HG03280 (cell line): ENCODE data around the gene IPO13.

Experiments used
- ATAC-seq: cut with Tn5 transposase; IDR thresholded peaks from one replicate; pipeline ENCODE4 v1.9.1; 2021; ENCODE audit warnings: mild to moderate bottlenecking, moderate library complexity; ENCODE audit not compliant: unreplicated experiment

The IPO13 gene

DNA sequence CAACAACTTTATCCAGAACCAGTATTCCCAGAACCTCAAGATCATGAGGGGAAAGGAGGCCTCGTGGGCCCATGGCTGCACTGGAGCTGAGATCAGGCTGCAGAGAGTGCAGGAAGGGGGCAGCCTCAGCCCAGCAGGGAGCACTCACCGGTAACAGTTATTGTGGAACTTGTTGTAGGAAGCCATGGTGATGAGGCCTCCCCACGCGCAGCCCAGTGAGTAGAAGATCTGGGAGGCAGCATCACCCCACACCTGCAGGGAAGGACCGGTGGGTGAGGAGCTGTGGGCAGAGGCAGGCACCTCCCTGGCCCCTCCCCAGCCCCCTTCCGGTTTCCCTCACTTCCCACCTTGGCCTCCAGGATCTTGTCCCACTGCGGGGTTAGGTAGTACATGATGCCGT is 55.4 kb downstream of the IPO13 start:
- no peak for ATAC-seq

DNA sequence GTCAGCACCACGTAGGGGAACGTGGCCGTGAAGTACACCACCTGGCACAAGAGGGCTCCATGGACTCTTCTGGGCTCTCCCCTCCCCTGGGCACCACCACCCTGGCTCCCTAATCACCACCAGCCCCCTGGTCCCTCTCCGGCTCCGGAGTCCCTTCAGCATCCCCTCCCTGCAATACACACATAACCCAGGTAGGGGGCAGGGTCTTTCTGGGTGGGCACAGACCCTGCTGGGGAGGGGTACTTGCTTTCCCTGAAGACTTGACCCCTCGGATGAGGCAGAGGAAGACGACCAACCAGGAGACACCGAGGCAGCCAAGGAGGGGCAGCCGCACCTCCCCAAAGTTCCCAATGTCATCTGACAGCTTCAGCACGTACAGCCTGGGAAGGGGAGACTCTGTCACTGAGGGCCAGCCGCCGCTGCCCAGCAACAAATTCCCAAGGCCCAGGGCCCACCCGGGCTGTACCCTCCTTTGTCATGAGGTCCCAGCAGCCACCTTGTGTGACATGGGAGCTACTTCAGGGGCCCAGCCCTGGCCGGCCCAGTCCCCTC is 55.9 kb downstream of the IPO13 start:
- ATAC-seq, result no peak

DNA sequence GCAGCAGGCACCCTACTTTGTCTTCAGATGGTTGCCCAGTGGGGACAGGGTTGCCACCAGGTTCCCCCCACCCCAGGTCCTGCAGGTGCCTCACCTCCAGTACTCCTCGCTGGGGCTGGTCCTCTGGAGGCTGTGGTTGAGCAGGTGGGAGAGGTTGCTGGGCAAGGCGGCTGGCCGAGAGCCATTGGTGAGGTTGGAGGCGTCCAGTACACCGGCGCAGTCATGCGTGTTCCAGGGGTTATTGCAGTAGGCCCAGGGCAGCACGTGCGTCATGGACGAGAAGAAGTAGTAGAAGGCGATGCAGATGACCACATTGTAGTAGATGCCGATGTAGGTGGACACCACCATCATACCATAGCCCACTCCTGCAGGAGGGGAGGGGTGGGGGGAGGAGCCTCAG is 61.5 kb downstream of the IPO13 start:
- ATAC-seq, result no peak

DNA sequence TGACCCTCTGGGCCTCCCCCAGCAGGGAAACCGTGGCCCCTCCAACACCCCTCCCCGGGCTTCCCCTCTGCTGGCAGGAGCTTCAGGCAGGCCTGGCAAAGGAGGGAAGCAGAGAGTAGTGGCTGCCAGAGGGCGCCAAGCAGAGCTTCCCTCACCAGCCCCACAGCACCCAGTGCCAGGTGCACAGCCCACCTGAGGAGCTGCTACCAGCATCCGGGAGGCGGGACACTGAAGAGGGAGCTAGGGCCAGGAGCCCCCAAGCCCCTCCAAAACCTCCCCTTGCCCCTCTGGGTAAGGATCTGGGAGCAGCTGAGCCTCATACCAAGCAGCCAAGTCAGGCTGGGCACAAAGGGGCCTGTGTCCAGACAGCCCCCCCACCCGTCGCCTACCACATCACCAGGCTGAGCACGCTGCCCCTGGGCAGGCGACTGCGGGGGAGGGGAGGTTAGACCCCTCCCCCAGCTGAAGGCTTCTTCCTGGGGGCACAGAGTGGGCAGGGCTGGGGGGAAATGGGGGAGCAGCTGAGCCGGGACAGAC is 64.3 kb downstream of the IPO13 start:
- ATAC-seq, result no peak

DNA sequence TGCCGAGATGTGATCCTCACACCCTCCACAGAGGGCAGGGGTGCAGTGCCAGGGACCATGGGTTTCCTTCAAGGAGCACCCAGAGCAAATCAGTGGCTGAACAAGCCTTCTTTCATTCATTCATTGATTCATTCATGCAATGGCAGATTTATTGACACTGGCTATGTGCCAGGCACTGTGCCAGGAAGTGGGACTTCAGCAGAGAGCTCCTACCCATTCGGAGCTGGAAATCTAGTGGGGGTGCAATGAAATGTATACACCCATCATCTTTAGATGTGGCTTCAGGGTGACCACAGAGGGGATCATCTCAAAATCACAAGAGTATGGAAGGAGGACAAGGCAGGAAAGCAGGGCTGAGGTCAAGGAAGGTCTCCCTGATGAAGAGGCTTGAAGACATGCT is 65.7 kb downstream of the IPO13 start:
- ATAC-seq, result no peak

DNA sequence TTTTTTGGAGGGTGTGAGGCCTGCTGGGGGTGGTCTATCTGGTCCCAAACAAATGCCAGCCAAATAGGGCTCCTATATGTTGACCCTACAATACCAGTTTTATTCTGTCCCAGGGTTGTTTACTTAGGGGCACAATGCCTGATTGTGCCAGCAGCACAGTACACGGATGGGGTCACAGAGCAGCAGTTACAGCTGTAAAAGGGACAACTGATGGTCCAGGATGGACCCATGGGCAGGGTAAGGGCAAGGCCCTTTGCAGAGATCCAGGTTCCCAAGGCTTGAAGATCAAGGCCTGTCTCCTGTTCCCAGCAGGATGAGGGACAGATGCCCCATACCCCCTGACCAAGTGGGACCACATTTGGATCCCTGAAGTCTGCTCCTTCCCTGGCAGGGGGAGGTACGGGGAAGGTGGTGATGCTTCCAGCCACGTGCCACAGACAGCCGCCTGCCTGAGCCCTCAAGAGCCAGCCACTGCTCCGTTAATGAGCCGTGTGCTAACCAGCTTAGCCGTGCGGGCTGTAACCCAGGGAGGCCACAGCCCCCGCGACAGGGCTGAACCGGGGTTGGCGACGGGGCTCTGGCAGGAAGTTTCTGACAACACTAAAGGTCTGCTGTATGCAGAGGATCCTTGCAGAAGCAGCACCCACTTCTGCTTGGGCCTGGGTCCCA is 66.3 kb downstream of the IPO13 start:
- ATAC-seq, result no peak

DNA sequence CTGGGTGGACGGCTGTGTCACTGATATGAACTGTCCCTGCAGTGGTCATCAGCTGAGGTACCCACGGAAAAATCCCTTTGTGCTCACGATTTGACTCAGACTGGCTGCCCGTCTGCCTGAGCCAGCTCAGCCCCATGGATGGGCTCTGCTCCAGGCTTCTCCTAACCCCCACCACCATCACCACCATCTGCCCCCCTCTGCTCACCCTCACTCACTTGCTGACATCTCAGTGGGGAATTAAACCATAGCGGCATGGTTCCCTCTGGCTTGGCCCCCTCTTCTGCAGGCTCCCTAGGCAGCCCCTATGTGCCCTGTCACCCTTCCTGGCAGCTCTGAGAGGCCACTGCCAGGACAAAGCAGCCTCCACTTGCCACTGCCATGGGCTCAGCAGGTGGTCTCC is 67.2 kb downstream of the IPO13 start:
- no peak for ATAC-seq

DNA sequence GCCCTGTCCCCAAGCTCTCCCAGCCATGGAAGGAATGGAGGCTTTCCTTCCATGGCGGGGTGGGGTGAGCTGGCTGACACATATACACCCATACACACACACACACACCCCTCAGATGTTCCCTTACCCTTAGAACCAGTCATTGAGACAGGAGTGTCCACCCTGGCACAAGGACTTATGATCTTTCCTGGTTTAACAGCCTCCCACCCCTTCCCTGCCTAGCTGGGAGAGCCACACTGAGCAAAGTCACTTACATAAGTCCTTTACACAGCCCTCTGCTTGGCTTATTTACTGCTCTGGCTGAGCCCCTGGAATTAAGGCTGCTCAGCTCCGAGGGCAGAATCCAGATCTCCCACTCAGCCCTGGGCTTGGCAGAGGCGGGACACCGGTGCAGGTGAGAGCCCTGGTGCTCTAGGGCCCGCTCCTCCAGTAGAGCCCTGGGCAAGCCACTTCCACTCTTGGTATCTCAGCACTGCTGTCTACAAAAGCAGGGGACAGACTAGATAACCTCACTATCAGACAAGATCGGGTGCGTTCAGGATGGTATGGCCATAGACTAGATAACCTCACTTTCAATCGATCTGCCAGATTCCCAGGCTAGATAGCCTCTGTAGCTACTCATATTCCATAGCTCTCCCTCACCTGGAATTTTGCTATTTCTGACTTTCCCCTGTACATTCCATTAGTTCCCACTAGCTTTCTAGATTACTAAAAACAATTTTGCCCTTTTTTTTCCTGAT is 67.8 kb downstream of the IPO13 start:
- no peak for ATAC-seq

DNA sequence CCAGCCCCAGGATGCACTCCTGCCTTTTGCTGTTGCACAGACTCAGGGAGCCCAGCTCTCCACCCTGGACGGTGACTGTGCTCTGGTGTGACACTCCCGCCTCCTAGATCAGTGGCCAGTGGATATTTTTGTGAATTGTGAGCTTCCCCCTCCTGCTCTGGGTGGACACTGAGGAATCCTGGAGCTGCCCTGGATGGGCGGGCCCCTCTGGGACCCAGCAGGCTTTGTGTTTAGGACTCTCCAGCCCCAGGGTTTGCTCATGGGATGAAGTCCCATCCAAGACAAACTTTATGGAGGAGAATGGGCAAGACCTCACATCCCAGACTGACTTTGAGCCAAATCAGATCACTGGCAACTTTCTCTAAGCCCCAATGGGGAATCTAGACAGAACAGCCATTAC is 68.5 kb downstream of the IPO13 start:
- no peak for ATAC-seq

DNA sequence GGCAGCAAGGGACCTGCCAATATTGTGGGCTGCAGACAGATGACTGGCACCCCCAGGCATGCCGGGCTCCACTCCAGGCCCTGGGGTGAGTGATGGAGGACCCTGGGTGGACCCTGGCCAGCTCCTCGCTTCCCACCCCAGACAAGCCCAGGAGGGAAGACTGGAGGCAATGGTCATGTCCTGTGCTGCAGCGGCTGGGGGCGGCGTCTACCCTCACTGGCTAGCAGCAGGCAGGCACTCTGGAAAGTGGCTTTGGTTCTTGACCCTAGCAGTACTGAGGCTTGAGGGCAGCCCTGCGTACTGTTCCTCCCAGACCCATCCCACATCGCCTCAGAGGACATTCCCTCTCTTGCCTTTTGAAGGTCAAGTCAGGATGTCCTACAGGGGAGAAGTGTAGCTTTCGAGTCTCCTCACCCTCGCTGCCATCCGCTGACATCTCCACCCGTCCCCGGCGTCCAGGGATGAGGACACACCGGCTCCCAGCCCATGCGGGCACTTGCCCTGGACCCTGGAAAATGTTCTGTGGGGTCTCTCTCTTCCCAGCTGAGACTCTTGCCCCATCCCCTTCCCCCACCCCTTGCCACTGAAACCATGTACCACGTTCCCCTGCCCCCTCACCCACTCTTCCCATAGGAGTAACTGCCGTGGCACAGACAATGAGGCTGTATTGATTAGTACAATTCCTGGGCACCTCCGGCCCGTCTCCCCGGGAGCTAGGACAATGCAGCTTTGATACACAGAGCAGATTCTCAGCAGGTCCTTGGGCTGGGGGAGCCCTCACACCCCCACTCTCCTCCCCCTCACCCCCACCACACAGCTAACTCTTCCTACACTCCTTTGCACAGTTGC is 69.5 kb downstream of the IPO13 start:
- ATAC-seq, result no peak

DNA sequence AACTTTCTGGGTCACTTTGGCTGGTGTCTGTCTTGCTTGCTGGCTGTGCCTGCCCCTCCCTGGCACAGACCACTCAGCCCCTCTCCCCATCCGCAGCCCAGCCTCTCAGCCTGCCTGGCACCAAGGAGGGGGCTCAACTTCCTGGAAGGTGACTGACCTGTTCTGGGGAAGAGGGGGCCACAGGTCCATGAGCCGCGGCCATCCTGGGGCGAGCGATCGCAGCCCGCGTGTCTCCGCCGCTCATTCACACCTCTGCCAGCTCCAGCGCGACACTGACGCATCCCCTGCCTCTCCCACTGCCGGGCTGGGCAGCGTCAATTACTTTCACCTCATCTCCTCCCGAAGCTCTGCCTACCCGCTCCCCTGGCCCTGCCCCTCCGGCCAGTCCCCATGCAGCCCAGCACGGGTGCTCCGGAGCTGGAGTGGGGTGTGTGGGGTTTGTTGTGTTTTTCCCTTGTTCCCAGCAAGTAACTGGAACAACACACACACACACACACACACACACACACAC is 70.2 kb downstream of the IPO13 start:
- no peak for ATAC-seq
